ENCODE results near the gene CNDP1. TPM values are rescaled to one million over a fixed set of nuclear protein-coding genes. Genes with fewer than 3 reads are reported as not detected.

CNDP1 gene
- total RNA-seq, 2 experiments from 2014 or later = 0.25 to 0.39 TPM

- Mint-ChIP-seq H3K4me3 (no peak overlapping the region), H3K4me1 (ENCODE audit: low read depth) (no peaks in the 10 kb centered on the region), H3K27me3 (peaks cover 39% of the 10 kb centered on the region), H3K9me3 (no peaks in the 10 kb centered on the region), H3K27ac (no peak overlapping the region), H3K36me3 (ENCODE audit: low read depth) (no peaks in the 10 kb centered on the region)
- no peaks in the 10 kb centered on the region for H3K9me3 ChIP-seq (ENCODE audit: control insufficient read depth in 1 of 2, insufficient read depth in 1 of 2, low read length in 2 of 2)
- no peaks in the 10 kb centered on the region for H3K4me1 ChIP-seq (ENCODE audit: insufficient read depth, low read length)
- H3K4me3 ChIP-seq (ENCODE audit: low read length) = no peak overlapping the region
- DNase-seq (no peak), ATAC-seq (ENCODE audit: poor library complexity) (no peak)
- ChIA-PET POLR2A (no interaction called here), CTCF (no interaction called here)
- TF ChIP-seq CTCF (IDR thresholded peaks at IDR 0.05) = no peak
- no peaks in the 10 kb centered on the region for H3K36me3 ChIP-seq (ENCODE audit: insufficient read depth, low read length)
- no peak overlapping the region for H3K27ac ChIP-seq (ENCODE audit: low read depth in 1 of 2, low read length in 2 of 2)
- H3K27me3 ChIP-seq (ENCODE audit: control insufficient read depth in 1 of 2, insufficient read depth in 2 of 2, low read length in 2 of 2) = peaks cover 0 to 3% of the 10 kb centered on the region in 2 experiments
- intact Hi-C loops (cut with DNase I, micrococcal nuclease) = no loop called here
These were observed 53.1 kb downstream of the CNDP1 start for GRCh38 chr18:74587441-74587840.

- peak in 2 of 14 experiments; percentile 37 to 45 for DNase-seq
- intact Hi-C loops (cut with DNase I, micrococcal nuclease) = no loop called here
- CTCF ChIA-PET = no interaction called here
- no peak for ATAC-seq (ENCODE audit: poor library complexity)
- Histone ChIP-seq H3K27ac (ENCODE audit: low read depth in 1 of 2, low read length in 2 of 2) (no peak overlapping the region), H3K4me3 (ENCODE audit: low read length) (no peak overlapping the region), H3K27me3 (ENCODE audit: control insufficient read depth in 1 of 2, insufficient read depth in 2 of 2, low read length in 2 of 2) (no peaks in the 10 kb centered on the region), H3K9me3 (ENCODE audit: control insufficient read depth in 1 of 2, insufficient read depth in 1 of 2, low read length in 2 of 2) (no peaks in the 10 kb centered on the region), H3K36me3 (ENCODE audit: insufficient read depth, low read length) (peaks cover 10% of the 10 kb centered on the region), H3K4me1 (ENCODE audit: insufficient read depth, low read length) (no peaks in the 10 kb centered on the region)
- H3K4me1 Mint-ChIP-seq (ENCODE audit: low read depth) = peaks cover 5% of the 10 kb centered on the region
- H3K4me3 Mint-ChIP-seq = no peak overlapping the region
- H3K9me3 Mint-ChIP-seq = peaks cover 3% of the 10 kb centered on the region
- TF ChIP-seq CTCF (IDR thresholded peaks at IDR 0.05) = no peak
- H3K27ac Mint-ChIP-seq = no peak overlapping the region
- H3K27me3 Mint-ChIP-seq = peaks cover 33% of the 10 kb centered on the region
- POLR2A ChIA-PET = interaction anchor here (0.8 kb wide), 1 partner anchor 10 kb away, joined by 3 read pairs; no protein-coding TSS in a partner anchor
- H3K36me3 Mint-ChIP-seq (ENCODE audit: low read depth) = peaks cover 15% of the 10 kb centered on the region
These were observed 54.7 kb downstream of the CNDP1 start for GRCh38 chr18:74589021-74589420.

- Mint-ChIP-seq H3K27ac (no peak overlapping the region), H3K9me3 (peaks cover 3% of the 10 kb centered on the region), H3K4me3 (no peak overlapping the region), H3K27me3 (peaks cover 28% of the 10 kb centered on the region), H3K36me3 (ENCODE audit: low read depth) (peaks cover 22% of the 10 kb centered on the region), H3K4me1 (ENCODE audit: low read depth) (peaks cover 8% of the 10 kb centered on the region)
- no peaks in the 10 kb centered on the region for H3K4me1 ChIP-seq (ENCODE audit: insufficient read depth, low read length)
- POLR2A ChIA-PET = no interaction called here
- ATAC-seq (ENCODE audit: poor library complexity) (no peak), DNase-seq (no peak)
- no peak for TF ChIP-seq CTCF (IDR thresholded peaks at IDR 0.05)
- H3K27me3 ChIP-seq (ENCODE audit: control insufficient read depth in 1 of 2, insufficient read depth in 2 of 2, low read length in 2 of 2) = no peaks in the 10 kb centered on the region
- H3K36me3 ChIP-seq (ENCODE audit: insufficient read depth, low read length) = peaks cover 12% of the 10 kb centered on the region
- no peak overlapping the region for H3K4me3 ChIP-seq (ENCODE audit: low read length)
- H3K27ac ChIP-seq (ENCODE audit: low read depth in 1 of 2, low read length in 2 of 2) = no peak overlapping the region
- intact Hi-C loops (cut with DNase I, micrococcal nuclease) = loop anchor here (5.0 to 10.0 kb wide), 3 partner anchors 235 to 1905 kb away; partner anchors contain the start of genes ZNF516 (in 2 of the 2) and PTGR3 (in 1 of the 2)
- H3K9me3 ChIP-seq (ENCODE audit: control insufficient read depth in 1 of 2, insufficient read depth in 1 of 2, low read length in 2 of 2) = no peaks in the 10 kb centered on the region
- CTCF ChIA-PET = no interaction called here
These were observed 55.5 kb downstream of the CNDP1 start for GRCh38 chr18:74589811-74590210.
